HG03354 (cell line): Measurements from ENCODE around the gene AEN.
"Not testable (repeated sequence)": the region's sequence is repeated elsewhere in the genome, so short reads cannot be mapped to it uniquely, and the experiment has no call there.

ENCODE experiments used
- ATAC-seq: cut with Tn5 transposase; IDR thresholded peaks from one replicate; pipeline ENCODE4 v1.9.1; 2021; ENCODE audit warnings: mild to moderate bottlenecking; ENCODE audit not compliant: unreplicated experiment, poor library complexity, severe bottlenecking

AEN gene

DNA sequence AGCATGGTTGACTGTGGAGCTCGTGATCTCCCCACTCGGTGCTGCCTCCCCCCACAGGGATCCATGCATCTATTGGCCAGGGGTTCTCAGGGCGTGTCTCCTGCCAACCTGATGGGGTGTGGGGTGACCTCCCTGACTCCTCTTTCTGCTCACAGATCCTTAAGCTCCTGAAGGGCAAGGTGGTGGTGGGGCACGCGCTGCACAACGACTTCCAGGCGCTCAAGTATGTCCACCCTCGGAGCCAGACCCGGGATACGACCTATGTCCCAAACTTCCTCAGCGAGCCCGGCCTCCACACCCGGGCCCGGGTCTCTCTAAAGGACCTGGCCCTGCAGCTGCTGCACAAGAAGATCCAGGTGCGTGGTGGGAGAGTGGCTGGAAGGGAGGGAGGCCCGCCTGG is 7.9 kb downstream of the AEN start:
- no peak for ATAC-seq

- ATAC-seq: no peak
Observed at GRCh38 chr15:88630141-88630721, 9.1 kb downstream of the AEN start.

- ATAC-seq: no peak
Observed at GRCh38 chr15:88630798-88631463, 9.8 kb downstream of the AEN start.

- no peak for ATAC-seq
Observed at GRCh38 chr15:88631464-88632028, 10.4 kb downstream of the AEN start.

DNA sequence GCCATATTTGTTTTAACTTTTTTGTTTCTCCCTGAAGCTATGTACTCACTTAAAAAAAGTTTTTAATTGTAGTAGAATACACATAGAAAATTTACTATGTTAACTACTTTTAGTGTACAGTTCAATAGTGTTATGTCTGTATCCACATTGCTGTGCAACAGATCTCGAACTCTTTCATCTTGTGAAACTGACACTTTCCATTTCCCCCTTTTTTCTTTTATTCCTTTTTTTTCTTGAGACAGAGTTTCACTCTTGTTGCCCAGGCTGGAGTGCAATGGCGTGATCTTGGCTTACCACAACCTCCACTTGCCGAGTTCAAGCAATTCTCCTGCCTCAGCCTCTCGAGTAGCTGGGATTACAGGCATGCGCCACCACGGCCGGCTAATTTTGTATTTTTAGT is 11.7 kb downstream of the AEN start:
- not testable (repeated sequence) for ATAC-seq

- ATAC-seq: no peak
Observed at GRCh38 chr15:88634449-88634848, 13.3 kb downstream of the AEN start.

DNA sequence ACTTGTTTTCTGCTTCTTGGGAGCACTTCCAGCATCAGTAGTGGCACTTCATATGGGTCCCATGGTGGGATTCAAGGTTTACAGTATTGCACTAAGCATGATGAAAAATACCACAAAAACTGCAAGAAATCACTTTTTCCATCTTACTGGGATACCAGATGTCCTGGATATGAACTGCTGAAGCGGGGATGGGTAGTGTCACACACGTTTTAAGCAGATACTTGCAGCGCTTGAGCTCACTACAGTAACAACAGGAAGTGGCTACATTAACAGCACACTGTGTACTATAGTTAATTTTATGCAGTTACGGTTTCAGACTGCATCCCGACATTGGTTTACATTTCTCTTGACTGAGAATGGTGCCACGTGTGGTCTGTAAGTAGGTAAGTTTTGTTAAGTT is 14.2 kb downstream of the AEN start:
- ATAC-seq: peak; percentile 36

DNA sequence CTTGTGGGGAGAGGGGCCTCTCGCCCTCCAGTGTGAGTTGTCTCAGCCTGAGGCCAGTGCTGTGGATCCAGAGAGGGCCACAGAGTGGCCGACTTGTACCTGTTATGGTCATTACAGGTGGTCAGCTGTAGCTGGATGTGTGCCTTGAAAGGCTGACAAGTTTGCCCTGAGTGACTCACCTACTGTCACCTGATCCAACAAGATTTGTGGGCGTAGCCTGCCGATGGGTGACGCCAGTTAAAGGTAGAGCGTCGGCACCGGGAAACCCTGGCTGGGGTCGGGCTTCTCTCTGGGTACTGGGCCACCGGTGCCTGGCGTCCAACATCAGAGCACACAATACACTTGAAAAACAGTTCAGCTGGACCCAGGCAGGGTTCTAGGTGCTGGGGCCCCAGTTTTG is 14.9 kb downstream of the AEN start:
- ATAC-seq: no peak

- no peak for ATAC-seq
Observed at GRCh38 chr15:88636654-88637053, 15.5 kb downstream of the AEN start.

DNA sequence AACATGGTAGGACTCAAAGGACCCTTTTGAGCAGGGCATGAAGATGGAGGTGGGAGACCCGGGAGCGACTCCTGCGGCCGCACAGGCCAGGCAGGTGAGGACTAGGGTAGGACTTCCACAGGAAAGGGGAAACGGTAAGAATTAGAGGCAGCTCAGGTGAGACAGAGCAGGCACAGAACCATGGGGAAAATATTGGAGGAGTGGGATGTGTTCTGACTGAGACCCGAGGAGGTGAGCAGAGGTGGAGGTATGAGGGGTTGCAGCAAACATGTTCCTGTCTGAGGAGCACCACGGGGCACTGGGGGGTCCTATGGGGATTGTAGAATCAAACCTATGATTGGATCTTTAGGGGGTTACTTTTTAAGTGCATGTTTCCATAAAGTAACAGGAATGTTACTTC is 16.3 kb downstream of the AEN start:
- ATAC-seq: no peak

DNA sequence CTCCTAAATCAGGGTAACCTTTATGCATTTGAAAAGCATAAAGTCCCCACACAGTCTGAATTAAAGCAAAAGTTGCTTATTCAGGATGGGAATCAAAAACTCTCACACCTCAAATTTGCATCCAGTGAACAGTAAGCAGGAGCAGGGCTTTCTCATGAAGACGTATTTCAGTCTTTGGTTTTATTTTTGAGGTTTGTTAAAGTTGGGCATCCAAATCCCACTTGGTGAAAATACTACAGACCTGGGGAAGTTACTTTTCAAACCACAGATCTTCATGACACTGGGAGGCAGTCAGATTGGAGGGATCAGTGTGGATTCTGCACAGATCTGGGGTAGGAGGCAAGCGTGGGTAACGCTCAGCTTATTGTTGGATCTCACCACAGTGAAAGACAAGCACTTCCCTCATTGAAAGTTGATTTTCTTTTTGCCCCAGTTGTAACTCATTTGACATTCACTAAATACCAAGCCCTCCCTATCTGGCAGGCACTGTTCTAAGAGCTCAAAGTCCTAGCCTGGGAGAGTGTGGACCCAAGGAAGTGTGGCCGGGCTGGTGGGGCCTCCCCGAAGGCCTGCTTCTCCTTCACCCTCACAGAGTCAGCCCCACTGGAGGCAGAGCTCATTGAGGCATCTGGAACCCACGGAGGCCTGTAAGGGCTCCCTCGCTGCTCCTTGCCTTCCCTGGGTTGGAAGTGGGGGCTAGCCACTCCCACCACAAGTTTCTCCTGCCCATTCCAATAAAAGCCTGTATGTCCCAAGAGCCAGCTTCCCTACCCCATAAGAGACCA is 16.9 kb downstream of the AEN start:
- no peak for ATAC-seq

DNA sequence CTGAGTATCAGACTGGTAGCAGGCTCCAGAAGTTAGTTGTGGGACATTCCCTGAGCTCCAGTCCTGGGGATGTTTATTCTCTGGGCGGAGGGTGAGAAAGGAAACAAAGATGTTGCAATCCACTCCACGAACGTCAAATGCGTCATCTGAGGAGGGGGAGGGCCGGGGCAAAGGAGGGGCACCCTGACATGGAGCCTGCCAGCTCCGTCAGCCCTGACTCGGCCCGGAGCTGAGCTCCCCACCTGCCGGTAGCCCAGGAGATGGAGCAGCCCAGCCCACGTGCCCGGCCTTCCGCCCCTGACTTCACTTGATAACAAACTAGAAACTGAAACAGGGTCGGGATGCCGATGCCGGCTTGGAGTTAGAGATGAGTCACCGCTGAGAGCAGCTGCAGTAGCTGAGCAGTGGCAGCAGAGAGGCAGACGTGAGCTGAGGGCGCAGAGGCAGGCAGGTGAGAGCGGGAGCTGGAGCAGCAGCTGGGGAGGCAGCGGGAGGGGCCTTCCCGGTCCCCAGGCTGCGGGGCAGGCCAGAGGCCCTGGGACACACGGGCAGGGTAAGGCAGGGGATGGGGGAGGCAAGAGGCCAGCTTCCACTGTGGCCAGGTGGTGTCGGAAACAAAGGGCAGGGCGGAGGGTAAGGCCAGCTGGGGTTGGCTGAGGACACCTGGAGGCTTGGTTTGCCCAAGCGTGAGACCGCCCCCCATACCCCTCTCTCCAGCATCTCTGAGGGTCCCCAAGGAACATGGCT is 17.7 kb downstream of the AEN start, which contains the start of gene ISG20:
Gene ISG20, plus strand, starts transcription at position 391 of the 747 bp plus-strand sequence. Its CDS starts 351 bp downstream, at position 742.
- peak; percentile 76 for ATAC-seq

- ATAC-seq: no peak
Observed at GRCh38 chr15:88641959-88642452, 20.9 kb downstream of the AEN start.

DNA sequence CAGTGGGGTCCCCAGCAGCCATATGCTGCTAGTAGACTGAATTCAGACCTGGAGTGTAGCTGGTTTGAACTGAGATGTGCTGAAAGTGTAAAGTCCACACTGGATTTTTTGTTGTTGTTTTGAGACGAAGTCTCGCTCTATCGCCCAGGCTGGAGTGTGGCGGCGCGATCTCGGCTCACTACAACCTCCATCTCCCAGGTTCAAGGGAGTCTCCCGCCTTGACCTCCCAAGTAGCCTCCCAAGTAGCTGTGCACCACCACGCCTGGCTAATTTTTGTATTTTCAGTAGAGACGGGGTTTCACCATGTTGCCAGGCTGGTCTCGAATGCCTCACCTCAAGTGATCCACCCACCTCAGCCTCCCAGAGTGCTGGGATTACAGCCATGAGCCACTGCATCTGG is 21.4 kb downstream of the AEN start:
- ATAC-seq: not testable (repeated sequence)

- ATAC-seq: no peak
Observed at GRCh38 chr15:88644741-88645140, 23.6 kb downstream of the AEN start.

DNA sequence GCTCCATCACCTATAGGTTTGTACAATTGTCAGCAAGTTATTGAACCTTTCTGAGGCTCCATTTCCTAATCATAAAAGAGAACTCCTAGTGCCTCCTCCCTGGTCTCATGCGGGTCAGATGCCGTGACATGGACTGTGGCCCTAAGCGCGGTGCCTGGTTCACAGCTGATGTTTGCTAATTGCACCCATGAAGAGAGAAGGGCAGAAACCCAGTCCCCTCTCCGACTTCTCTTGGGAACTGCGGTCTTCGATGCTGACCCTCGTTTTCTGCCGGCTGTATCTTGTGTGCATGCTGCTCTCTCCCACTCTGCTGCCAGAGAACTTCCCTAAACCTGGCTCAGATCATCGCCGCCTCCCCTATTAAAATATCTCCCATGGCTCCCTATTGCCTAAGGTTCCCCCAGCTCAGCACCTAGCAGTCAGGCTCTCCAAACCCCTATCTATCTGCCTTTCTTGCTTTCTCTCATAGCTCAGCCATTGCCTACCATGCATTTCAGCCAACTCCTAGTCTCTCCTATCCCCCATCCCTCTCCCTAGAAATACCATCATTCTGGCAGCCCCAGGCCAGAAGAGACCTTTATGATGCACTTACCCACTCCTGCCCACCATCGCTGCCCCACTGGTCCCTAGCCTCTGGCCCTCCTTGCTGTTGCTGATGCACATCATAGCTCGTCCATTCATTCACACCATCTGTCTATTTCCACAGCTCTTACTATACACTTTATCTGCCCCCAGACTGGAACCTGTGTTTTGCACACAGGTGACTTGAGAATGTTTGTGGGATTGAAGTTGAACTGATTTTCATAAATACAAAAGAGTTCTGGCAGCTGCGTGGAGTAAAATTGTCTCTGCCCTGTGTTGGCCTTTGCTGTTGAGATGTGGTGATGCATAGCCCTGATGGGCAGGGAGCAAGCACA is 24.3 kb downstream of the AEN start:
- ATAC-seq: no peak

- no peak for ATAC-seq
Observed at GRCh38 chr15:88646088-88646405, 24.9 kb downstream of the AEN start.

GRCh38 chr15:88646951-88647350 is 25.8 kb downstream of the AEN start:
- no peak for ATAC-seq
